GM12872 (cell line): ENCODE data around the gene PRM2.

Experiments used
- CTCF ChIP-seq: IDR thresholded peaks from 3 replicates; pipeline ENCODE4 v1.5.1; 2011; ENCODE audit warnings: low read depth, mild to moderate bottlenecking, low read length, moderate library complexity; ENCODE audit not compliant: insufficient read depth

PRM2 gene

DNA sequence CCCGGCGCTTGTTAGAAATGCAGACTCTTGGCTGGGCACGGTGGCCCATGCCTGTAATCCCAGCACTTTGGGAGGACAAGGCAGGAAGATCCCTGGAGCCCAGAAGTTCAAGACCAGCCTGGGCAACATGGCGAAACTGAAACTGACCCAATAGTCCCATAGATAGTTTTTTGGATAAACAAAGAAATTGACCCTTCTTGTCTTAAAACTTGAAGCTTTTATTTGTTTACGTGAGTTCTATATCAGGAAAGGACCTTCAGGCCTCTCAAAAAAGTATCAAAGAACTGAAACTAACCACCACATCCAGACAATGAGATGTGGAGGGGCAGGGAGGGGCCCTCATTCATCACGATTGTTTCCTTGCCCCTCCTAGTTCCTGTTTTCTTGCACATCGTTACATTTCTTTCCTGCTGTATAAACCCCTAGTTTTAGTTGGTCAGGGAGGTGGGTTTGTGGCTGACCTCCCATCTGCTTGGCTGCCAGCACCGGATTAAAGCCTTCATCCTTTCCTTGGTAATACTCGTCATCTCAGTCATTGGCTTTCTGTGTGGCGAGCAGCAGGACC is 34.8 kb upstream of the PRM2 start:
- no peak for TF ChIP-seq CTCF

DNA sequence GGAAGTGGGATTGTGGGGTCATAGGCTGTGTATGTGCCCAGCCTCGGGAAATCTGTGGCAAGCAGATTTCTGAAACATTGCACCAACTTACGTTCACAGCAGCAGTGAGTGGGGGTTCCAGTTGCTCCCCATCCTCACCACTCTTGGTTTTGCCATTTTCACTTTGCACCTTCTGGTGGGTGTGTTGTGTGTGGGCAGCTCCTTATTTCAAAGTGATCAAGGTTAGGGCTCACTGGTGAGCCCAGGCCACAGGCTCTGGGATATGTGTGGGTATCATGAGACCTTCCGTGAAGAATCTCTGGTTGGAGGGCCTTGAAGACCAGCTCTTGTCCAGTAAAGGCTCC is 34.3 kb upstream of the PRM2 start:
- no peak for TF ChIP-seq CTCF

DNA sequence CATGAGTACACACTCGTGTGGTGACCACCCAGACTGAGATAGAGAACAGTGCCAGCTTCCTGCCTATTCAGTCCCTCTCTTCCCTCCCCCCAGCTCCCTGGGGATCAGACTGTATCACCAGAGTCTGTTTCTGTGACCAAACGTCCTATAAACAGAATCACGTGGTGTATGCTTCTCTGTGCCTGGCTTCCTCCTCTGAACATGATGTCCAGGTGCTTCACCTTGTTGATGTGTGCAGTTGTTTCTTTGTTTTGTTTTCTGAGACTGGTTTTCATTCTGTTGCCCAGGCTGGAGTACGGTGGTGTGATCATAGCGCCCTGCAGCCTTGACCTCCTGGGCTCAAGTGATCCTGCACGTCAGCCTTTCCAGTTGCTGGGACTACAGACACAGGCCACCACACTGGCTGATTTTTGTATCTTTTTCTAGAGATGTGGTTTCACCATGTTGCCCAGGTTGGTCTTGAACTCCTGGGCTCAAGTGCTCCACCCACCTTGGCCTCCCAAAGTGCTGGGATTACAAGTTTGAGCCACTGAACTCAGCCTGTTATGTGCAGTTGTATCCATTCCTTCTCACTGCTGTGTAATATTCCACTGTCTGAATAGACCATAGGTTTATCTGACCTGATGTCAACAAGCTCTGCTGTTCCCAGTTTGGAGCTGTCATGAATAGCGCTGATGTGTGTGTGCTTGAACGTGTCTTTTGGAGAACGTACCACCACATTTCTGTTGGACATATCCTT is 33.8 kb upstream of the PRM2 start:
- no peak for TF ChIP-seq CTCF

DNA sequence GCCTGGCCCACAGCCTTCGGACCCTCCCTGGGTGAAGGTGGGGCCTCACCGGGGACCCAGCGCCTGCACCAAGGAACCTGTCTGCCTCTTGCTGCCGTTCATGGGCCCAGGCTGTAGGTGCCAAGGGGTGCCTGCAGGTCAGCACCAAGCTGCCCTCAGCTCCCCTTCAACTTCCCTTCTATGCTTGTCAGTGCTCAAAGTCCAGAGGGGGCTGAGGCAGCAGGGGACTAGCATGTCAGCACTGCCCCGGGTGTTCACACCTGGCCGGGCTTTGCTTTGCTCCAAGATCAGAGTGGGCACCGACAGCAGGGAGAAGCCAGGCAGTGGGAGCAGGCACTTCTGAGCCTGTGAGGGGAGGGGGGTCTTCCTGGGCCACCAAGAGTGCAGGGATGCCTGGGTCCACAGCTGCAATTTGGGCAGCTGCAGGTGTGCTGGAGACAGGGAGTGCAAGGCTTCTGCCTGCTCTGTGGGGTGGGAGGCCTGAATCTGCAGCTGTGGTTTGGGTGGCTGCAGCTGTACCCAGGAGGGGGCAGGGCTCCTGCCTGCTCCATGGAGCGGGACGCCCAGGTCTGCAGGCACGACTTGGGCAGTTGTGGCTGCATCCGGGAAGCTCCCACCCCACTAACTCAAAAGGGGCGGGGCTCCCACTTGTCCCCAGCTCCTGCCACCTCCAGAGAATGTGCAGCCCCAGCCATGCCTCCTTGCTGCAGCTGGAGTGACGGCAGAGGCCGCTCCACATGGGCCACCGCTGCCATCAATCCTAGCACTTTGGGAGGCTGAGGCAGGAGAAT is 32.4 kb upstream of the PRM2 start:
- no peak for TF ChIP-seq CTCF

- TF ChIP-seq CTCF, result no peak
These were observed 31.6 kb upstream of the PRM2 start for GRCh38 chr16:11307639-11308492.

DNA sequence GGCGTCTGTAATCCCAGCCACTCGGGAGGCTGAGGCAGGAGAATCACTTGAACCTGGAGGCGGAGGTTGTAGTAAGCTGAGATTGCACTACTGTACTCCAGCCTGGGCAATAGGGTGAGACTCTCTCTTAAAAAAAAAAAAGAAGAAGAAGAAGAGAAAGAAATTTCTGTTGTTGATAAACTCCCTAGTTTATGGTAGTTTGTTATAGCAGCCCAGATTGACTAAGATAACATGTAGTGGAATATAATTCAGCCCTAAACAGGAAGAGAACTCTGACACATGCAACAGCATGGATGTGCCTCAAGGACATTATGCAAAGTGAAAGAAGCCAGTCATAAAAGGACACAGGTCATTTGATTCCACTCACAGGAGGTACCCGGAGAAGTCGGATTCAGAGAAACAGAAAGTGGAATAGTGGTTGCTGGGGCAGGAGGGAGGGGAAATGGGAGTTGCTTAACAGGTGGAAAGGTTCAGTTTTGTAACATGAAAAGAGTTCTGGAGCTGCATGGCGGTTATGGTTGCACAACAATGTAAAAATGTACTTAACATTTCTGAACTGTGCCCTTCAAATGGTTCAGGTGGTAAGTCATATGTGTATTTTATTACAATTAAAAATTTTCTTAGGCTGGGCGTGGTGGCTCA is 30.8 kb upstream of the PRM2 start:
- no peak for TF ChIP-seq CTCF
